Right forelimb (tissue), 1 donor: Measurements from ENCODE around the gene CLEC2B.

Experiments used
- DNase-seq: peaks from one replicate; pipeline ENCODE4 v3.0.0-alpha.2; 2018

The CLEC2B gene

DNA sequence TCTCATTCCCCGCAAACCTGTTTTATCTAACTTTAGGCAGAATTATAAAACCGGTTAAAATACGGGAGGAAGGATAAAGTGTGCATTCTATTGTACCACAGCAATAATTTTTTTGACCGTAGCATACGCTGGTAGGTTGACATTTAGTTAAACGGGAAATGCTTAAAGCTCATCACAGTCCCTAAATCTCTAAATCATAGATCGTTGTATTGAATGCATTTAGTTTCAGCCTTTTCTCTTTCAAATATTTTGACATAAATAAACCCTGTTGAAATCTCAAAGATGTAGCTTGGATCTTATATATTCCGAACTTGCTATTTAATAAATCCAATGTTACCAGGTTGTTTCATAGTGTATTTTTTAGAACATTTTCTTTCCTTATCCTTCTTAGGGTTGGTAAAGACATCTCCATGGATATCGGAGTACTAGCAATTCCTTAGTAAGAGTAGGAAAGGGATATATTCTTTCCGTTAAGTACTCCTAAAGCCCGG, 798 bp downstream of the CLEC2B start:
- DNase-seq: no peak

DNA sequence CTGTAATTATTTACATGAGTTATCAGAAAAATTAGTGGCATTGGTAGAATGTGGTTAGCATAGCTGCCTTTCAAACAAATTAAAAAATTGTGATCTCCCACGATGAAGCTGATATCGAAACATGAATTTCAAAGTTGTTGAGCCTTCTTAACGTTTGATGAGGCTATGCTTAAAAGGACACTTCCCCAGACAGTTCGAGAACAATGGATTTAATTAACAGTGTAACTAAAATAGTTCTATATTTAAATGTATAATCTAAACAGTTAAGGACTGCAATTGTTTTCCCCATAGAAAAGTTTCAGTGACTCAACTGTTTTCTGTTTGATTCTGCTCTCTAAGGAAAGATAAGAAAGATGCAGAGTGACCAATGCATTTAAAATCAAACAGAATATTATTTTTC, 1.6 kb downstream of the CLEC2B start:
- DNase-seq: no peak

DNA sequence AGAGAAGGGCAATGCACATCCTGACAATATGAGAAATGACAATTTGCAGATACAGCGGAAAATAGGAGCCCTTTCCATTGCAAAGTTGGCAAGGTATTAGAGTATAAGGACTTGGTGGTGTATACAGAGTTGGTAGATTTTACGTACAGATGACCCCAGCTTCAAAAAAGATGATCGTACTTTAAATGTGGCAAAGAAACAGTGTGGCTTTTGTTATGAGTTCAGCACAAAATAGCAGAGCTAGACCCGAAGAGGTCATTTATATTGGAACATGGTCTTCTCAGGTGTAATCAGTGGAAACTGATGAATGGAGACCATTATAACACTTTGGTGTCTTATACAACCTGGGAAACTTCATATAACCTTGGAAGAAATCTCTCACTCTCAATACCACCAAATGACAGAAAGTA, 2.3 kb downstream of the CLEC2B start:
- DNase-seq: no peak

DNA sequence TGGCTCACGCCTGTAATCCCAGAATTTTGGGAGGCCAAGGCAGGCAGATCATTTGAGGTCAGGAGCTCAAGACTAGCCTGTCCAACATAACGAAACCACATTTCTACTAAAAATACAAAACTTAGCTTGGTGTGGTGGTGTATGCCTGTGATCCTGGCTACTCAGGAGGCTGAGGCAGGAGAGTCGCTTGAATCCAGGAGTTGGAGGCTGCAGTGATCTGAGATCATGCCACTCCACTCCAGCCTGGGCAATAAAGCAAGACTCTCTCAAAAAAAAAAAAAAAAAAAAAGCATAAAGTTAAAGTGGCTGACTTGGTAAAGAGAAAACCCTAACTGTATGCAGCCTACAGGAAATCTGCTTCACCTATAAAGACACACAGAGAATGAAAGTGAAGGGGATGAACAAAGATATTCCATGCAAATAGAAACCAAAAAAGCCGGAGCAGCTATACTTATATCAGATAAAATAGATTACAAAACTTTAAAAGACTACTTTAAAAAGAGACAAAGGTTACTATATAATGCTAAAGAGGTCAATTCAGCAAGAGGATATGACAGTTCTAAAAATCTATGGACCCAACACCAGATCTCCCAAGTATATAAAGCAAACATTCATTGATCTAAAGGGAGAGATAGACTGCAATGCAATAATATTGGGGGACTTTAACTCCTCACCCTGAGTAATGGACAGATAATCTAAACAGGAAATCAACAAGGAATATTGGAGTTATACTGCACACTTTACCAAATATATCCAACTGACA, 4.1 kb downstream of the CLEC2B start:
- DNase-seq: no peak

DNA sequence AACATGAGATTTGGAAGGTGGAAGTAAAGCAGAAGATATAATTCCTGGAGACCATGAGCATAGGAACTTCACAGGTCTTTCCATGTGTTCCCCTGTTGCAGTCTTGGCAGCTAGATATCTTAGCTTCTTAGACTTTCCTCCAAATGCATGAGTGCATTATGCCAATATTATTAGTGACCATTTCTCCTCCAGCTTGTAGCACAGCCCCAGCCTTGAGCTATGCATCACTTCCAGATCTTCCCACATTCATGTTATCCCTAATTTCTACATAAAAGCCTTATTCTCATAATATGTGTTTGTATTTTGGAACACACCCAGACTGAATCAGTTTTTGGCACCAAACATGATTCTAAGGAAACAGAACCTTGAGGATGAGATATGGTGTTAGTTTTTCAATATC, 11.0 kb downstream of the CLEC2B start:
- DNase-seq: no peak

DNA sequence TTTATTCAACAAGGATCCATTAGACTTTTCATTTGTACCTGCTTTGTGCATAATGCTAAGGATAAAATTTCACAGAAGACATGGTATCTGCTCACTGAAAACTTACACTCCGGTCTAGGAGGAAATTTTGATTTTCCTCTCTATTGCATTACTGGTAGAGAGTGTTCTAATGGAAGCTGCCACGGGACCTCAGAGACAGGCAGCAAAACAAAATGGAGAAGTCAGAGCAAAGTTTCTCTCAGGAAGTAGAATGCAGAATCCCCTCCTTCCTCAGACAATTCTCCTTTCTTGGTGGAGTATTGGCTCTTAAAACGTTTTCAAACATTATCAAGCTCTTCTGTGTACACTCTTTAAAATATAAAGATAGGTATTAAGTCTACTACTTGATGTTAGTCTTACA, 12.3 kb downstream of the CLEC2B start:
- DNase-seq: no peak

DNA sequence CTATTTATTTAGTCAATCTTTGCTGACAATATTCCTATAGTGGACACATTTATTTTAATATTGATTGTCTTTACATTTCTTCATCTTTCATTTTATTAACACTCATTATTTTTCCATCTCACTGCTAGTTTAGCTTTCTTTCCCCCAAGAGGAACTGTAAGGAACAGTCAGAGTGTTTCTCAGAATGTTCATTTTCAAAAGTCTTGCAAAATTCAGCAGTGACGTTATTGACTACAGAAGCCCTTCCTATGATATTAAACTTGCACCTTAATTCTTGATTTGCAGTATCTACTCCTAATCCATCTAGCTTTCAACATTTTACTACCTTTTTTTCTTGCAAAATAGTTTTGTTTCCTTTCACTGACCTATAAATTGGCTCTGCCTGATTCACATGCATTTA, 13.0 kb downstream of the CLEC2B start:
- DNase-seq: no peak

DNA sequence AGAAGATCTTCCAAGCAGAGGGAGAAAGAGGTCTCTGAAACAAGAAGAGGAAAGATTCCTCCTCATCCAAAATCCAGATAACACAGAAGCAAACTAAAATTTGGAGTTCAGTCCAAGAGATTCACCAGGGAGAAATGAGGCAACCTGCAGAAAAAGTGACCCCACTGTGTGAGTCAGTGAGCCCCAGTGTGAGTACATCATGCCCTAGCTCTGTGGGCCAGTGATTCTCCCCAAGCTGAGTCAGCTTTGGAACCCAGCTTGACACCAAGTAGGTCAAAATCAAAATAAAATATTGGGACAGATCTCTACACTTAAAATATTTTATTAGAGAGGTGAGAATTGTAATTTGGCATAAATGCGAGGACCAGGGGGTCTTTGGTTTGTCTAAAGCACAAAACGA, 17.2 kb downstream of the CLEC2B start:
- no peak for DNase-seq

DNA sequence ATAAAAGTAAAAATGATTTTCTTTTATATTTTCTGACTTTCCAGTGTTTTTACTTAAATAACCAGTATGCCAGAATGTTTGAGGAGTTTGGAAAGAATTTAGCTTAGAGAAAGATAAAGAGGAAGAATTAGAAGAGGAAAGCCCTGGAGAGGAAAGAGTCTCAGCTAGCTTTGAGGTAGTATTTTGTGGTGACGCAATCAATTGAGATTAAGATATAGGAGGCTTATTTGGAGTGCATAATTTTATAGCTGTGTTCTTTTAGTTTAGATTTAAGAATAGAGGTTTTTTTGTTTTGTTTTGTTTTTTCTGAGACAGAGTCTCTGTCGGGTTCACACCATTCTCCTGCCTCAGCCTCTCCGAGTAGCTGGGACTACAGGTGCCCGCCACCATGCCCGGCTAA, 18.1 kb downstream of the CLEC2B start:
- DNase-seq: no peak

DNA sequence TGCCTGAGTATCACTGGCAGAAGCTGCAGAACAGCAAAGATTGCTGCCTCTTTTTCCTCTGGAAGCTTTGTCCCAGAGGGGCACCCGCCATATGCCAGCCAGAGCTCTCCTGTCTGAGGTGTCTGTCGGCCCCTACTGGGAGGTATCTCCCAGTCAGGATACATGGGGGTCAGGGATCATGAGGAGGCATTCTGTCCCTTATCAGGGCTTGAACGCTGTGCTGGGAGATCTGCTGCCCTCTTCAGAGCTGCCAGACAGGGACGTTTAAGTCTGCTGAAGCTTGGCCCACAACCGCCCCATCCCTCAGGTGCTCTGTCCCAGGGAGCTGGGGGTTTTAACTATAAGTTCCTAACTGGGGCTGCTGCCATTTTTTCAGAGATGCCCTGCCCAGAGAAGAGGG, 20.3 kb downstream of the CLEC2B start:
- no peak for DNase-seq

DNA sequence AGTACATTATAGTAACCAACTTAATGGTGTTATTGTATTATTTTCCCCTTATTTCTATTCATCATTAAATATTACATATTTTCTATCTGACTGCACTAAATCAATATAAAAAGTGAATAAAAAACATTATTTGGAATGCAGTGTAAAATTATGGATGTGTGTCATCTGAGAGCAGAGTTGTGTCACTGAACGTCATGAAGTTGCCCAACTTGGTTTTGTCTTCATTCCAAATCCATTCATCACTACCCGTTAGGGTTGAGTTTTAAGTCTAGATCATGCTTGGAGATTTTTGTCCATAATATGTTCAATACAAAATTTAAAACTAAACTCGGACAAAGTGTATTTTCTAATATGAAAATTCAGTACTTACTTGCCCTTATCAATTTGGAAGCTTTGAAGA, 25.7 kb downstream of the CLEC2B start:
- DNase-seq: no peak

DNA sequence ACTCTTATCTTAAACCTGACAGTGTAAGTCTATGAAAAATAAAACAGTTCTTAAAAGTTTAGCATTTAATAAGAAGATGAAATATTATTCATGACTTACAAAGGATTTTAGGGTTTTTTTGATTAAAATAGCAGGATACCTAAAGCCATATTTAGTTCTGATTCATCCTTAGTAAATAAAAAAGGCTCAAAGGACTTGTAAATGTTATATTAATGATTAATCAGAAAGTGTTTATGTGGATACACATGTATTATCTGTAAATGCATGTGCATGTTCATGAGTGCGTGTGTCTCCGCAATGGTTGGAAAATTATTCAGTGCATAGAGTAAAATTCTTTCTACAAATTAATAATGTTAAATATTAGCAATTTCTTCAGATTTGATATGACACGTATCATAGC, 37.4 kb downstream of the CLEC2B start:
- DNase-seq: no peak

DNA sequence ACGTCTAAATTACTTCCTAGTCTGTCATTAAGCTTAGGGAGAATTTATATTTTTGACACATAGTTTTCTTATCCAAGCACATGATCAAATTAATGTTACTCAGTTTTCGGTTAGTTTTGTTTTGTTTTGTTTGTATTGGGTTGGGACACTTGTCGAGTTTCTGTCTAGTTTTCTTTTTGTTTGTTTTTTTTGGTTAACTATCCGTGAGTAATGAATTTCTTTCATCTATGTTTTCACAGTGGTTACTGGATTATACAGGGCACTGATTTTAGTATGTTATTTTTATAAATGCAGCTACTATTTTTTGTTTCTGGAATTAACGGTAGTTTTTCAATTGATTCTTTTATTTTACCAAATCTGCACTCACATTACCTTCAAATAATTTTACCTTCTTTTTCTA, 39.2 kb downstream of the CLEC2B start:
- no peak for DNase-seq

DNA sequence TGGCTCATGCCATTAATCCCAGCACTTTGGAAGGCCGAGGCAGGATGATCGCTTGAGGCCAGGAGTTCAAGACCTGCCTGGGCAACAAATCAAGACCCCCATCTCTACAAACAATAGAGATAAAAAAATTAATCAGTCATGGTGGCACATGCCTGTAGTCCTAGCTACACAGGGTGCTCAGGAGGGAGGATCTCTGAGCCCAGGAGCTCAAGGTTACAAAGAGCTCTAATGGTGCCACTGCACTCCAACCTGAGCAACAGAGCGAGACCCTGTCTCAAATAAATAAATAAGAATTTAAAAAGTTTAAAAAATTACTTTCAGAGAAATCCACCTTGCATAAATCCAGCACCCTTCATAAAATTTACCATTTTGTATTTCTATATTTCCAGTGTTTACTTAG, 39.7 kb downstream of the CLEC2B start:
- DNase-seq: no peak

DNA sequence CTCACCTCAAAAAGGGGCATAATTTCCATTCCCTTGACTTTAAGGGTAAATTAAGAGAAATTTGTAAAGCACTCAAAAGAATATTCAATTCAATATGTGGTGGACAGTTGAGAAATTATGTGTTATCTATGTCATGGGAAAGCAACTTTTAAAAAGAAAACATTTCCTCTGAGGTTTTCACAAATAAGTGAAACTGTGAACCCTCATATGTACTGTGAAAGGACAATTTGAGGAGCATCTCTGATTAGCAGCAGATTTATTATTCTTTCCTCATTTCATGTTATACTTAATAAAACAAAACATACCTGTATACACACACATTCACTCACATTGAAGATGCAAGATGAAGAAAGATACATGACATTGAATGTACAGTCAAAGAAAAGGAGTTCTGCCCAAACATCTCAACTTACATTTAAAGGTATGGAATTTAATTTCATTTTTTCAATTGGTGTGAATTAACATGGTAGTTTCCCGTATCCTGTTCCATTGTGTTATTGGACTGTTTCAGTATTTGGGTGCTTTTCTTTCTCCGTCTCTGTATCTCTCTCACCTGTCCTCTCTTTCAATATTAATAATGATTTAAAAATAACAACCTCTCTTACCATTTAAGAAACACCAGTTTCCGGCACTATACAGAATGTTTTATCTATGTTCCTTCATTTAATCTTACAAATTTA, 41.8 kb downstream of the CLEC2B start, which contains the start of gene KLRF1:
TSS of gene KLRF1 (plus strand) at position 273 of the 680 bp plus-strand sequence. CDS start at position 337, 64 bp downstream.
- no peak for DNase-seq

DNA sequence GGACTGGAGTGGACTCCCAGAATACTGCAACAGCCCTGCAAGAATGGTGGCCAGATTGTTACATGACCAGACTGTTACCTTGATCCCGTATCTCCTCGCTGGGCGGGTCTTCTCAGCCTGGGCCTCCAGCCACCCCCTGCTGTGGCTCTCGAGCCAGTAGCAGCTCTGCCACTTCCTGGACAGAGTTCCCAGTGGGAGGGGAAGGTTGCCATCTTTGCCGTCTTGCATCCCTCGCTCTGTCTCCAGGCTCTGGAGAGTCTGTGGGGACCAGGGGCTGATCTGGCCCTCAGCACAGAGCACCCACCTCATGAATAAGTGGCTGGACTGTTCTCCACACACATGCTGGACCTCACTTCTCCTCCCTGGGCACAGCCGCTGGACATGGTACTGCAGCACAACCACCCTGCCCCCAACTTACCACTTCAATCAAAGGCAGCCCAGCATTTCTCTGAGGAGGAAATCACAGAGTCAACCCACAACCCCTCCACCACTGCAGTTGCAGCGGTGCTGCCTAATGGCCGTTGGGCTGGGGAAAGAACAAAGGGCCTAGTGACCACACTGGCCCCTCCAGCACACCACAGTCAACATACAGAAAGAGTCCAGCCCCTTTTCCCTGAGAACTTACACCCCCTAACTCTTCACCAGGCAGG, 48.7 kb downstream of the CLEC2B start:
- no peak for DNase-seq

DNA sequence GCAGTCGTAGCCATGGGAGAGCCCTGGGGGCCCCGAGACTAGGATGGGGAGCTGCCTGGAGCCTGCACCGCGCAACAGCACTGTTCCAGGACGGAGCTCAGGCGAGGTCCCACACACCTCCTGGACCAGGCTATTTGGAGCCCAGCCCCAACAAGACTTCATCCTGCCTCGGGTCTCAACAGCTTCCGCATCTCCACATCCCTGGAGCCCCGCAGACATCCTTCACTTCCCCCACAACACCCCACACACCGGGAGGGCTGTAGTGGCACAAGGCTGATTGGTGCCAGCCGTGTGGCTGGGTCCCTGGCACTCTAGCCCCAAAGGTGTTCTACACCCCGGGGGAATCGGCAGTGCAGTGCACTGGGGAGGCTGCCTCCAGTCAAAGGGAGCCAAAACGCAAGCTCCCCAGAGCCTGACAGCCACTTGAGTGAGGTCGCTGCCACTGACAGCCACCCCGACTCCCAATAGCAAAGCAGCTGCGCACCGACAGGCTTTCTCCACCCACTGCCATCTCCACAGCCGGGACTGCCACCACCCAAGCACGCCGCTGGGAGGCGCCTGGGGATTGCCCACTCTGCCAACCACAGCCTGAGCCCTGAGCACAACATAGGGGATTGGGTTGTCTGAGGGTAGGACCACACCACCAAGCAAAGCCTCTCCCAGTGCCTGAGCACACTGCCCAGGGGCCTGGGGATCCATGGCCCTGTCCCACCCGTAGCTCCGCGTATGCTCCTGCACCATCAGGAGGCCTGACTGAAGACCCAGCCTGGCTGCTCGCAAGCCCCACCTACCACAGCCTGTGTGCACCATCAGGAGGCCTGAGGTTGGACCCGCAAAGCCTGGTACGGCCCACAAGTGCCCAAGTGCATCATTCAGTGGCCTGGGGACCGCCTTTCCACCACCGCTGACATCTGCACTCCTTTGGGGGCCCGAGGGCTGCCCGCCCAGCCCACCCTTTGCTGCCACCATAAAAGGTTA, 55.0 kb downstream of the CLEC2B start:
- DNase-seq: peak; percentile 57

DNA sequence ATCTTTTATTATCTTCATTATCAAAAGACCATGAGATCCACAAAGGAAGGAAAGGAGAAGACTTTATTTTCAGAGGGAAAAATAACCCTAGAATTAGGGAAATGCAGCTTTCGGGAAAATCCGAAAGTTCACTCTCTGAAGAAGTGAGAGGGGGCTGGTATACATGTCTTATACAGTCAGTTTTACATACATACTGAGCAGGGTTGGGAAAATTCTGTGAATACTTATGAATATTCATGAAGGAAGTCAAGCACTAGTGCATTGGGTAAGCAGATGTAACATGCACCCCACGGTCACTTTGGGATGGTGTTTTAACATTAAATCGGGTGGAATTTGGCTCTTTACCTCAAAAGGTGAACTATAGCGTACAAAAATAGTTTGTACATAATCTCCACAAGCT, 57.5 kb downstream of the CLEC2B start:
- DNase-seq: no peak

DNA sequence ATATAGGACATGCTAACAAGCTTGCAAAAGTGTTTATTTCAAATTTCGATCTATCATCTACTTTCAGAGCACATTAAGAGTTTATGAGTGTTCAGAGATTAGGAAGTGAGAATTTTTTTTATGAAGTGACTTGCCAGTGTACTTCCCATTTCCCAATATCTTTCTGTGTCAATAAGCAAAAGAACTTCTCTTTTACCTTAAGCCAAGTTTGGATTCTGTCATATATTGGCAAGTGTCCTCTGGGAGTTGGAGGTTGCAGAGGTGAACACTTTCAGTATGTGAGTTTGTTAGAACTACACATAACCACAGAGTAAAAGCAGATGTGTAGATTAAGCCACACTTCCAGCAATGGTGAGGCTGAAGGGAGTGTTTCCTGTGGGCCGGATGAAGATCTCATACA, 58.5 kb downstream of the CLEC2B start:
- DNase-seq: no peak

DNA sequence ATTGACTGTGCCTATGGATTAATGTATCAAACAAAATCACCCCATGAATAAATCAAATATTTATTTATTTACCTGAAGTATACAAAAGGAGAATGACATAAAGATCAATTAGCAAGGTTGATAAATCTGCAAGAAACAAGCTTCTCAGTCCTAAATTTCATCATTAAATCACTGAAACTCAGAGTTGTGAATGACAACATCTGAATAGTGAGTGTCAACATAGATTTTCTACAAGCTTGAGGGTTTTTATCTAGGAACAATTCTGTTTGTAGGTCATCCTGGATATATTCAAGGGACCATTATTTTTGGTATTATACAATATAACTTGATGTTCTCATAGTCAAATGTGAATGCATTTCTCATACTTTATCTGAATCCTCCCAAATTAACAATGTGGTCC, 59.3 kb downstream of the CLEC2B start:
- no peak for DNase-seq

DNA sequence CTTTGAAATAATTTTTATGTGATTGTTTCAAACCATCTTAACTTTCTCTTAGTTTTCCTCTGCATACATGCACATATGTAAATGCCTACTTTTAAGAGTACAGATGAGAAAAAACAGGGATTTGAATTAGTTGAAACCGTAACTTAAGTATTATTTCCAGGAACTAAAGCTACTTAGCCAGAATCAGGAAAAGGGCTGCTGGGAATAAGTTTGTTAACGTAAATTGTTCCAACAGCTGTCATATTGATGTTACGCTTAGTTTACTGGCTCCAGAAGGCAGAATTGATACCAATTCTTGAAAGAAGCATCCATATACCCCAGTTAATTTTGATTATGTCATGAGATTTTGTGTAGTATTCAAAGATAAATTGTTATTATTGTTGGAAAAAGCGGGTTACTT, 59.8 kb downstream of the CLEC2B start:
- no peak for DNase-seq

DNA sequence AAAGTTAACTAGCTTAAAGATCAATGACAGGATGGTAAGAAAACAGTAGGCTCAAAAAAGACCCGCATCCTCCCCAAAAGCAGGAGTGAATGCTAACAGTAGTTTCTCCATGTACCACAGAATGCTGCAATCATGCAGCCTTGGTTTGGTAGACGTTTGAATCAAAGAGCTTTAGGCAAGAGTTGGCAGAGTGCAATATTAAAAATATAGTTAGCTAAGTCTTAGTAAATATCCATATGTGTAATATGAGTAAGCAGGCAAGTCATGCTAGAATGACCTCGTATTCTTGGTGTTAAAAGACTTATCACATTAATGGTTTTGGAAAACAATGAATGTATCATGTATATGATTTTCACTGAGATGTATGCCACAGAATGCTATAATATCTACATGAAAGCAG, 60.6 kb downstream of the CLEC2B start:
- no peak for DNase-seq

DNA sequence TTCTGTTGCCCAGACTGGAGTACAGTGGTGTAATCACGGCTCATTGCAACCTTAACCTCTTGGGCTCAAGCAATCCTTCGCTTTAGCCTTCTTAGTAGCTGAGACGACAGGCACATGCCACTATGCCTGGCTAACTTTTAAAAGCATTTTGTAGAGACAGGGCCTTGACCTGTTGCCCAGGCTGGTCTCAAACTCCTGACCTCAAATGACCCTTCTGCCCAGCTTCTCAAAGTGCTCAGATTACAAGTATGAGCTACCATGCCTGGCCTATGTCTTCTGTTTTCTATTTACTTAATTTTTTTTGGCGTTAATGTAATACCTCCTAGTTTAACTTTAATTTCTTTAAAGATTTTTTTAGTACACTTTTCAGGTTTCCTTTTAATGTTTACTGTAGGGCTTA, 62.4 kb downstream of the CLEC2B start:
- no peak for DNase-seq
